WTC11 (cell line): Measurements from ENCODE around the gene SNRPD2.

Experiments used
- CBFB ChIP-seq: sonication (generic); formaldehyde crosslinking; IDR thresholded peaks from 2 replicates; pipeline ENCODE4 v1.8.1; 2022; ENCODE audit warnings: mild to moderate bottlenecking, low read depth, missing genetic modification reagents
- ZNF138 ChIP-seq: sonication (generic); formaldehyde crosslinking; conservative IDR thresholded peaks from 2 replicates; pipeline ENCODE4 v1.8.1; 2022; ENCODE audit warnings: mild to moderate bottlenecking, moderate library complexity, missing genetic modification reagents
- TF ChIP-seq, protein P1 (sequence below): sonication (generic); formaldehyde crosslinking; IDR thresholded peaks from 2 replicates; pipeline ENCODE4 v1.8.0; 2022; ENCODE audit warnings: mild to moderate bottlenecking, missing genetic modification reagents
- TF ChIP-seq, protein P2 (sequence below): sonication (generic); formaldehyde crosslinking; IDR thresholded peaks from 2 replicates; pipeline ENCODE4 v1.8.1; 2023; ENCODE audit warnings: mild to moderate bottlenecking, missing genetic modification reagents

GRCh38 chr19:45645068-45645630 lies 46.6 kb downstream of the SNRPD2 start:
- no peak for TF ChIP-seq ZNF138
- TF ChIP-seq, protein P1, sequence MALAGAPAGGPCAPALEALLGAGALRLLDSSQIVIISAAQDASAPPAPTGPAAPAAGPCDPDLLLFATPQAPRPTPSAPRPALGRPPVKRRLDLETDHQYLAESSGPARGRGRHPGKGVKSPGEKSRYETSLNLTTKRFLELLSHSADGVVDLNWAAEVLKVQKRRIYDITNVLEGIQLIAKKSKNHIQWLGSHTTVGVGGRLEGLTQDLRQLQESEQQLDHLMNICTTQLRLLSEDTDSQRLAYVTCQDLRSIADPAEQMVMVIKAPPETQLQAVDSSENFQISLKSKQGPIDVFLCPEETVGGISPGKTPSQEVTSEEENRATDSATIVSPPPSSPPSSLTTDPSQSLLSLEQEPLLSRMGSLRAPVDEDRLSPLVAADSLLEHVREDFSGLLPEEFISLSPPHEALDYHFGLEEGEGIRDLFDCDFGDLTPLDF (CRISPR knock-in tag): no peak
- TF ChIP-seq, protein P2, sequence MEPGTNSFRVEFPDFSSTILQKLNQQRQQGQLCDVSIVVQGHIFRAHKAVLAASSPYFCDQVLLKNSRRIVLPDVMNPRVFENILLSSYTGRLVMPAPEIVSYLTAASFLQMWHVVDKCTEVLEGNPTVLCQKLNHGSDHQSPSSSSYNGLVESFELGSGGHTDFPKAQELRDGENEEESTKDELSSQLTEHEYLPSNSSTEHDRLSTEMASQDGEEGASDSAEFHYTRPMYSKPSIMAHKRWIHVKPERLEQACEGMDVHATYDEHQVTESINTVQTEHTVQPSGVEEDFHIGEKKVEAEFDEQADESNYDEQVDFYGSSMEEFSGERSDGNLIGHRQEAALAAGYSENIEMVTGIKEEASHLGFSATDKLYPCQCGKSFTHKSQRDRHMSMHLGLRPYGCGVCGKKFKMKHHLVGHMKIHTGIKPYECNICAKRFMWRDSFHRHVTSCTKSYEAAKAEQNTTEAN (CRISPR knock-in tag): no peak
- TF ChIP-seq CBFB (CRISPR knock-in tag): no peak
